NCI-H2107 (cell line): ENCODE results near the gene CCNB2.
"Not testable (repeated sequence)": the region's sequence is repeated elsewhere in the genome, so short reads cannot be mapped to it uniquely, and the experiment has no call there.

Source experiments
- DNase-seq: peaks from one replicate; lab custom pipeline; 2025; lab: John Stamatoyannopoulos, UW

Gene CCNB2

DNA sequence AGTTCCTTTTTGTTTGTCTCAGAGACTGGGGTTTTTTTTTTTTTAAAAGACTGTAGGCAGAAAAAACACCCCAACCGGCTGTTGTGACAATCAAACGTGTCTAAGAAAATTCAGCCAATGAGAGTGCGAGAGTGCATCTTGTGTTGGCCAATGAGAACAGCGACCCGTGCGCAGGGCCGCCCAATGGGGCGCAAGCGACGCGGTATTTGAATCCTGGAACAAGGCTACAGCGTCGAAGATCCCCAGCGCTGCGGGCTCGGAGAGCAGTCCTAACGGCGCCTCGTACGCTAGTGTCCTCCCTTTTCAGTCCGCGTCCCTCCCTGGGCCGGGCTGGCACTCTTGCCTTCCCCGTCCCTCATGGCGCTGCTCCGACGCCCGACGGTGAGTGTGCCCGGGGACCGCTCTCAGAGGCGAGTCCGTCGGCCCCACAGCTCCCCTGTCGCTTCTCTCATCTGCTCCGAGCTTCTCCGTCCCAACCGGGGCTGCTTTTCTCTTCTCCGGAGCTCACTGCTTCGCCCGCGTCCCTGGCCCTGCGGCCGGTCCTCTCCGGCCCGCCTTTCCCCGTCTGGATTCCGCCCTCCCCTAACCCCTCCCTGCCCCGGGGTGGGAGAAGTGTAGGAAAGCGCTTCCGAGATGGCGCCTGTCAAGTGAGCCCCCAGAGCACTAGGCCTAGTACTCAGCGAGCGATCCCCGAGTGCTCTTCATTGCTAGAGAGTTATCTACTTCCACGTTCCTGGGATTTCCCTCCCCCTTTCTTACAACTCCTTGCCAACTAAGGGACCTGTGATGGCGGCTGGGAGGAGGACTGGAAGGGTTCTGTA lies at the start of gene CCNB2:
Gene CCNB2, plus strand, starts transcription at position 235 of the 821 bp plus-strand sequence. Its CDS starts 123 bp downstream, at position 358.
- peak; percentile 58 for DNase-seq

DNA sequence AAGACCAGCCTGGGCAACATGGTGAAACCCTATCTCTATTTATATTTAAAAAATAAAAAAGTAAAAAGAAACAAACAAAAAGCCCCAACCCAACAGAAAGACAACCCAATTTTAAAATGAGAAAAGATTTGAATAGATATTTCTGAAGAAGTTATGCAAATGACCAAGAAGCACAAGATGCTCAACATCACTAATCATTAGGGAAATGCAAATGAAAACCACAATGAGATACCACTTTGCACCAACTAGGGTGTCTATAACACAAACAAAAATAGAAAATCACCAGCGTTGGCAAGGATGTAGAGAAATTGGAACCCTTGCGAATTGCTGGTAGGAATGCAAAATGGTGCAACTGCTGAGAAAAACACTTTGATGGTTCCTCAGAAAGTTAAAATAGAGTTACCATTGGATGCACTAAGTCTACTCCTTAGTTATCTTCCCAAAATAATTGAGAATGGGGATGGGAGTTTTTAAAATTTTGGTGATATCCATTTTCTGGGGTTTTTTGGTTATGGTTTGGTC lies 45.8 kb upstream of the CCNB2 start:
- DNase-seq, result no peak

DNA sequence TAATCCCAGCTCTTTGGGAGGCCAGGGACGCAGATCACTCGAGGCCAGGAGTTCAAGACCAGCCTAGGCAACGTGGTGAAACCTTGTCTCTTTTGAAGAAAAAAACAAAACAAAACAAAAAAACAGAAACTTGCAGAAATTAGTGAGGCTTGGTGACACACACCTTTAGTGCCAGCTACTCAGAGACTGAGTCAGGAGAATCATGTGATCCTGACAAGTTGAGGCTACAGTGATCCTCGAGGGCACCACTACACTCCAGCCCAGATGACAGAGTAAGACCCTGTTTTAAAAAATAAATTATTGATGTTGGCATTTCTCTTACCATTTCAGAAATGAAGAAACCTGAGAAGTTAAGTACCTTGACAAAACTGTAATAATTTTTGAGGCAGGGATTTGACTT lies 44.6 kb upstream of the CCNB2 start:
- DNase-seq, result no peak

DNA sequence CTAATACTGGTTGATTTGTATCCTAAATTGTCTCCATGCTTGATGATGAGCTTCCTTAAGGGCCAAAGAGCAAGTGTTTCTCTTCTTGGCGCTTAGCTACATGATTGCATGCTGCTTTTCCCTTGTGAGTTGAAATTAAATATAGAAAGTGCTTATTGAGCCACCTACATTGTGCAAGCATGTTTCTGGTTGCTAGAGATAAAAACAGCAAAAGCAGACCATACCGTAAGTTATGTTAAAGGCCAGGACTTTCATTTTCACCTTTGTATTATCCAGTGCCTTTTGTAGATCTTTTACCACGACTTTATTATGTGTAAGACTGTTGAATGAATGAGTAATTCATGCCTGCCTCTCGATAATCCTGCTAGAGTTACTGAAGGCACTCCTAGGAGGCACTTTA lies 41.9 kb upstream of the CCNB2 start:
- DNase-seq, result no peak

DNA sequence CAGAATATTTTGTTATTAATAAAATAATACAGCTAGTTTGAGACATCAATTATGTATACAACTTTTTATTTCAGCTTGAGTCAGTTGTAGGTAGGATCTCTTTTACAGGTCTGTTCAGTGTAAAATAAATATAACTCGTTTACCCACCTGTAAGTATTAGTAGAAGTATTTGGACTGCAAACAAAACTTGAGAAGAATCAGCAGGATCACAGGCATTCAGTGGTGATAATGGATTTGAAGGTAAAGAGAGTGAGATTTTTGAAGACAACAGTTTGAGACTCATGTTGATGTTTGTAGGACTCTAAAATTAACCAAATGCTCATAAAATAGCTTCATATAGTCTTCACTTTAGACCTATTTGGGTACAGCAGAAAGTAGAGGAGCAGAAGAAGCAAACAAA lies 35.5 kb upstream of the CCNB2 start:
- DNase-seq, result no peak

DNA sequence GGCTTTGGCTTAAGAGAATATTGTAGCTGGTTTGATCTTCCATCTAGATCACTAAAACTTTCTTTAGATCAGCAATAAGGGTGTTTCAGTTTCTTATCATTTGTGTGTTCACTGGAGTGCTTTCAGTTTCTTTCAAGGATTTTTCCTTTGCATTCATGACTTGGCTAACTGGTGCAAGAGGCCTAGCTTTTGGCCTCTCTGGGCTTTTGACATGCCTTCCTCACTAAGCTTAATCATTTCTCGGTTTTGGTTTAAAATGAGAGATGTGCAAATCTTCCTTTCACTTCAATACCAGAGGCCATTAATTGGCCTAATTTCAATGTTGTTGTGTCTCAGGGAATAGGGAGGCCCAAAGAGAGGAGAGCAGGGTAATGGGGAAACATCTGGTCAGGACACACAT lies 30.3 kb upstream of the CCNB2 start:
- DNase-seq, result no peak

DNA sequence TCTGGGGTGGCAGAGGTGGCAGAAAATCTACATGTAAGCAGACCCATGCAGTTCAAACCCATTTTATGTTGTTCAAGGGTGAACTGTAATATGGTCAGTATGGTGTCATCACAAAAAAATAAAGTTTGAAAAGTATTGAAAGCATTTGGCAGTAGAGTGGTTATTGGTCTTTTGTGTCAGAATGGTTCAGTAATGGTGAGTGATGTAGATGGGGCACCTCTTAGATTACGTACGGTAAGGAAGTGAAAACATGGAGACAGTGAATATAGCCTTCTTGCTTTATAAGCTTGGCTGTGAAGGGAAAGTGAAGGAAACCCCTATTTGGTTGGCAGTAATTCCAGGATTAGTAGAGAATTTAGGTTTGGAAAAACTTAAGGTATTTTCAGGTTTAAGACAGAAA lies 17.2 kb upstream of the CCNB2 start:
- no peak for DNase-seq

DNA sequence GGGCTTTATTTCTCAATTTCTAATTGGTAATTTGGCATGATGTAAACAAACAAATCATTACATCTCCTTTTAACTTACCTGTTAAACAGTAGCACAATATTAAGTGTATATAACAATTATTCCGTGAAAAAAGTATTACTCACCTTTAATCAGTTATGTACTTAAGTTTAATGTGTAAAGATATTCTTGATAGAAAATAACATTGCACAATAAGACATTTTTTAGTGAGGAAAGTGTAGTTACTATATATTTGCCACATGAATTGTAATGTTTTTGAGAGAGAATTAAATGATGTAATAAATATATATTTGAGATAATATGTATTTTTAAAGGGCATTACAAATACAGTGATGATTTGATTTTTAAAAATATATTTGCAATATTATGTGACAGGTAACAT lies 10.9 kb upstream of the CCNB2 start:
- DNase-seq, result no peak

DNA sequence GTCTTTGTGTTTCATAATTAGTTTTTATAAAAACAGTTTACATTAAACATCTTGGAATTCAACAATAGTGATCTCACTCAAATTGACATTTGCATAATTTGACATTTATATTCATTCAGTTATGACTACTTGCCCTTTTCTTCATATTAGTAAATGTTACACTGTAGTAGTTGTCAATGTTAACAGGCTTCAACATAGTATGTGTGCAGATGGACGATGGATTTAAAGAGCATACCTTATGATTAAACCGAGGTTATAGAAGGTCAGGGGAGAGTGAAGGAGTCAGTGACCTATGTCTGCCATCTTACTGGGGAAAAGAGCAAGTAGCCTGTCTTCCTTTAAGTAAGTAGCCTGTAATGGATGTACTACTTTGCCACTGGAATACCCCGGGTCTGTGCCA lies 8.5 kb upstream of the CCNB2 start:
- DNase-seq, result no peak

DNA sequence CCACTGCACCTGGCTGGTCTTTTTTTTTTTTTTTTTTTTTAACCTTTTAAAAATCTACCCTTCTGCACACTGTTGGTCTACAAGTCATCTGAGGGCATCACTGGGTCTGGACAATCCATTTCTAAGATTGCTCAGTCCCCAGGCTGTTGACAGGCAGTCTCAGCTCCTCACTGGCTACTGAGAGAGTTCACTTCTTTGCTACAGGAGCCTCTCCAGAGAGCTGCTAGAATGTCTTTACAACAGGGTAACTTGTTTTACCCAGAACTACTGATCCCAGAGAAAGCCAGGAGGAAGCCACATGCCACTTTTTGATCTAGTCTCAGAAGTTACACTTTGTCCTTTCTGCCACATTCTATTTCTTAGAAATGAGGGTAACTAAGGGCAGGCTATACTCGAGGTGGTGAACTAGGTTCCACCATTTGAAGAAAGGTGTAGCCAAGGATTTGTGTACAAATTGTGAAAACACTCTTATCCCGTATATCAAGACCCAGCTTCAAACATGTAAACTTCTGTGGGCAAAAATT lies 5.7 kb upstream of the CCNB2 start:
- no peak for DNase-seq

DNA sequence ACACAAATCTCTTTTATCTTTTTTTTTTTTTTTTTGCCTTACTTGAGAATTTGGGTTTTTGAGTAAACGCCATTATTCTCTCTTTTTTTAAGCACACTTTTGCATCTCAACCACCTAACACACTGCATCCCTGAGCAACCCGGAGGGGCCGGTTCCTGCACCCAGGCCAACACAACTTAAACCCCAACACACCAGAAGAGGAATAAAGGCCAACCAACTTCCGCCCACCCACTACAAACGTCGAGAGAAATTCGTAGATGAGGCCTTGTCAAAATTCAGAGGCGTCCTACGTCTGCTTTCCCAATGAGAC lies 389 bp upstream of the CCNB2 start:
- DNase-seq, result no peak

DNA sequence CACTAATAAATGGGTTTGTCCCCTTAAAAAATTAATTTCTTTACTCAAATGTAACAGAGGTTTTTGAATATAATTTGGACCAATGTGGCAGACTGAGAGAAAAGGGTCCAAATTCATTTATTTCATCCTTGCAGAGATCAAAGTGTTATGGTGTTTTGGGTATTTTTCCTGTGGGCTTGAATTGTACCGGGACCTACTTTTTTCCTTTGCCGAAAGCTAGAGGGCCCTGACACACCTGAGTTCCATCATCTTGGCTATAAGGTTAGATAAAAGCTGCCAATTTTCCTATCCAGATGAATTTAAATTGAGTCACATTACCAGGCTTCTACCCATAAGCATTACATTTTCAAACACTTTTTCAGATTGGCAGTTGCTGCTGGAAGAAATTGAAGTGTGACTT lies 908 bp downstream of the CCNB2 start:
- DNase-seq, result no peak

DNA sequence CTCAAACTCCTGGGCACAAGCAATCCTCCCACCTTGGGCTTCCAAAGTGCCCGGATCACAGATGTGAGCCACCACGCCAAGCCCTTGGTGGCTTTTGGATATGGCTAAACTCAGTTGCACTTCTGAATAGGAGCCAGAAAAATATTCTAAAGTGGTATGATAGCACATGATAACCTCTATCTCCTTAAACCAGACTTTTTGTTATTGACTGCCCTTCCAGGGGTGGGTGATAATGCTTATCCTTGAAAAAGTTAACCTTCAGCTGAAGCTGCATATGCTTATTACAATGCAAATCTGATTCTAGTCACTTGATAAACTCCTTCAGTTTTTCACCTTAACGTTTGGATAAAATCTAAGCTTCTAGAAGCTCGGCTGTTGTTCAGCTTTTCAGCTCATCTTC lies 6.3 kb downstream of the CCNB2 start:
- no peak for DNase-seq

DNA sequence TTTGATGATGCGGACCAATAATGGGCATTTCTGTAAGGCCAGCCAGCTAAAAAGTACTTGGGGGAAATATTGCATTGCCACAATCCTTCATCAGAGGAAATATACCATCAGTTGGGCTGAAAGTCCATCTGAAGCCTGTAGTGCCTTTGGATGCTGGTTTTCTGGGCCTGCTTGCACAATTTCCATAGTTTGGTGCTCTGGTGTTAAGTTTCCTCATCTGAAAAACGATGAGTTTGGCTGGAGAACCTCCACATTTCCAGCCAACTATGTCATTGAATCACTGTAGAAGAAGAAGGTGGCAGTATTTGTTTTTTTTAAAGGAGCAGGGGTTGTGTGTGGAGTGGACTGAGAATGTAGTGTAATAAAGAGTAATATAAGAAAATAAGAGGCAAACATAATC lies 10.1 kb downstream of the CCNB2 start:
- no peak for DNase-seq

DNA sequence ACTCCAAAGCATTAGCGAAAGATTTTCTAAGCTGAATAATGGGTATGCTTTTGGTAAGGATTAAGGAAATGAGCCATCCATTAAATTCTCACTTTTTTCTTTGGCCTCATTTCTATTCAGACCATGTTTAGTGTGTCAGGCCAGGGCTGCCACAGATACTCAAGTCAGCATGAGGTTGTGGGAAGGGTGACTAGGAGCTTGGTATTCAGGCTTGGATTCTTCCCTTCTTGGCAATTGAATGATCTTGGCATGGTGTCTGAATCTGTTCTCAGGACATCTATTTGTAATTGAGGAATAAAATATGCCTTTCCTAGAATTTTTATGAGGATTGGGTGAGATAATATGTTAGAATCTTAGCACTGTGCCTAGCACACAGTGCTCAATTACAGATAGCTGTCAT lies 11.2 kb downstream of the CCNB2 start:
- DNase-seq, result no peak

DNA sequence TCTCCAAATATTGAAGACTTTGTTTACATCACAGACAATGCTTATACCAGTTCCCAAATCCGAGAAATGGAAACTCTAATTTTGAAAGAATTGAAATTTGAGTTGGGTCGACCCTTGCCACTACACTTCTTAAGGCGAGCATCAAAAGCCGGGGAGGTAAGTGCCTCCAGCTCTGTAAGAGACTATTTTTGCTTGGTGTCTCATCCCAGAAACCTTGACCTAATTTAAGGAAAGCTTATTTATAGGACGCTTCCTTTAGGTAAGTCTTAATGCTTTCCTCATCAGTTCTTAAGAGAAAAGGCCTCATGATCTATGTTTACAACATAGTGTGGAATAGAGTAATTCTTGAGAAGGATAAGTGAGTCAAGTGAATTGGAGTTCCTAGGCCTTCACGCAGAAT lies 11.8 kb downstream of the CCNB2 start:
- DNase-seq, result no peak

DNA sequence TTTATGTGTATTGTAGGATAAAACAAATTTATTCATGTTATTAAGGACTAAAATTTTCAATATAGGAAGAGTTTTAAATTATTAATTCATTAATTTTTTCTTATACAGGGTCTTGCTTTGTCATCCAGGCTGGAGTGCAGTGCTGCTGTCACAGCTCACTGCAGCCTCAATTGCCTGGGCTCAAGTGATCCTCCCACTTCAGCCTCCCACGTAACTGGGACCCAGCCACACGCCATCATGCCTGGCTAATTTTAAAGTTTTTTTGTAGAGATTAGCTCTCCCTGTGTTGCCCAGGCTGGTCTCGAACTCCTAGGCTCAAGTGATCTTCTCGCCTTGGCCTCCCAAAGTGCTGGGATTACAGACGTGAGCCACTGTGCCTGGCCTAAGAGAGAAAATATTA lies 14.7 kb downstream of the CCNB2 start:
- DNase-seq, result no peak

DNA sequence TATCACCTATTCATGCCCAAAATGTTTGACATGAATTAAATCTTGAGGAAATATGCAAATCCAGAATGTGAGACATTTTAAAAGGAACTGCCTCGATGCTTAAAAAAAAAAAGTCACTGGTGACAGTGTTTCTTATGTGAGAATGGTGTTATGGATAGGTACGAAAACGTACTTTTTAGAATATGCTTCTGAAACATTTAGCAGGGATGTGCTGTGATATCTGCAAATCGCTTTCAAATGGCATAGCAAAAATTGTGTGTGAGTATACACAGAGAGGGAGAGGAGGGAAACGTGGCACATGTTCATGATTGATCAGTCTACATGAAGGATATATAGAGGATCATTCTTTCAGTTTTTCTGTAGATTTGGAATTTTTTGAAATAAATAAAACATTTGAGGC lies 16.0 kb downstream of the CCNB2 start:
- no peak for DNase-seq

DNA sequence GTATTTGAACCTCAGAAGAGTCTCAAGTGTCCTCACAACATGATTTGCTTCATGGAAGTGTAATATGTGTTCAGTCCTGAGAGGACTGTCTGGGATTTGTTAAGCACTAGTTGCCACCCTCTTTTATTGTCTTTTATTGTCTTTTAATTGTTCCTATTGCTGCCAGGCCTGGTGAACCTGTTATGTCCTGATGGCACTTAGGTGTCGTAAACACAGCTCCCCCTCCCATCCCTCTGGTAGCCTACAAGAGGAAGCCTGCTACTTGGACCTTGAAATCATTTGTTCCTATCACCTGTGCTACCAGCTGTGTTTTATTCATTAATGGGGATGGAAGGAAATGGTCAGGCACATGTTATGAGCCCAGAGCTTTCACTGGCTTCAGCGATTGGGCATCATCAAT lies 19.3 kb downstream of the CCNB2 start:
- no peak for DNase-seq

DNA sequence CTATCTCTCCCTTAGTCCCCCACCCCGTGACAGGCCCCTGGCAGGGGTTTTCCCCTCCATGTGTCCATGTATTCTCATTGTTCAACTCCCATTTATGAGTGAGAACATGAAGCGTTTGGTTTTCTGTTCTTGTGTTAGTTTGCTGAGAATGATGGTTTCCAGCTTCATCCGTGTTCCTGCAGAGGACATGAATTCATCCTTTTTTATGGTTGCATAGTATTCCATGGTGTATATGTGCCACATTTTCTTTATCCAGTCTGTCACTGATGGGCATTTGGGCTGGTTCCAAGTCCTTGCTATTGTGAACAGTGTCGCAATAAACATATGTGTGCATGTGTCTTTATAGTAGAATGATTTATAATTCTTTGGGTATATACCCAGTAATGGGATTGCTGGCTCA lies 20.7 kb downstream of the CCNB2 start:
- not testable (repeated sequence) for DNase-seq

DNA sequence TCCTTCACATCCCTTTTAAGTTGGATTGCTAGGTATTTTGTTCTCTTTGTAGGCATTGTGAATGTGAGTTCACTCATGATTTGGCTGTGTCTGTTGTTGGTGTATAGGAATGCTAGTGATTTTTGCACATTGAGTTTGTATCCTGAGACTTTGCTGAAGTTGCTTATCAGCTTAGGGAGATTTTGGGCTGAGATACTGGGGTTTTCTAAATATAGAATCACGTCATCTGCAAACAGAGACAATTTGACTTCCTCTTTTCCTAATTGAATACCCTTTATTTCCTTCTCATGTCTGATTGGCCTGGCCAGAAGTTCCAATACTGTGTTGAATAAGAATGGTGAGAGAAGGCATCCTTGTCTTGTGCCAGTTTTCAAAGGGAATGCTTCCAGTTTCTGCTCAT lies 22.3 kb downstream of the CCNB2 start:
- DNase-seq, result not testable (repeated sequence)

DNA sequence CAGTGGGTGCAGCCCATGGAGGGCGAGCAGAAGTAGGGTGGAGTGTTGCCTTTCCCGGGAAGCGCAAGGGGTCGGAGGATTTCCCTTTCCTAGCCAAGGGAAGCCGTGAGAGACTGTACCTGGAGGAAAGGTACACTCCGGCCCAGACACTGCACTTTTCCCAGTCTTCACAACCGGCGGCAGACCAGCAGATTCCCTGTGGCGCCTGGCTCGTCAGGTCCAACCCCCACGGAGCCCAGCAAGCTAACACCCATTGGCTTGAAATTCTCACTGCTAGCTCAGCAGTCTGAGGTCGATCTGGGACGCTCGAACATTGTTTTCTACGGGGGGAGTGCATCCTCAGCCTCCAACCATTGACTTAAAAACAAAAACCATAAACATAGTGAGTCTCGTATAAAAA lies 26.5 kb downstream of the CCNB2 start:
- no peak for DNase-seq

DNA sequence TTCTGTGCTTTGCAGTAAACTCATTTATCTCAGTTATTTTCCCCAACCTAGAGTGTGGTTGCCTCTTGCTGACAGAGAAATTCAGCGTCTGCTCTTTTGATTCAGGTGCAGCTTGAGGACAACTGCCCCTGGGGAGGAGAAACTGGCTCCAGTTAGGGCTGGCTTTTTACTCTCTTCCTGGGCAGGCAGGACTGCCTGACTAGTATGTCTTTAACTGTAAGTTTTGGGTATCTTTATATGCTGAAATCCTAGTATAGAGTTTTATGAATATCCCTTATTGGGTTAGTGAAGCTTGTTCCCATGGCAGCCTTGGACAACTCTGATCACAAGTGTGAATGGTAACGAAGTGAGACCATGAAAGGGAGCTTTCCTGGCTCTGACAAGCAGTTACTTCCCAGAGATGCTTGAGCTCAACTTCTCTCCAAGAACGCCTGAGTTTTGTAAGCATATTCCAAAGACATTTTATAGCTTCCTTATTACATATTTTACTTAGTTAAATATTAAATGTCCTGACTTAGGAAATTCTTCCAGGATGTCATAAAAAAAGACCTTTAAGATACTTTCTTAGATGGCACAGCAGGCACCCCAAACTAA lies 27.1 kb downstream of the CCNB2 start:
- DNase-seq, result no peak
